ENCODE measurements around the gene HELT. TPM values are rescaled to one million over a fixed set of nuclear protein-coding genes. Genes with fewer than 3 reads are reported as not detected.

Gene HELT
- total RNA-seq, 1 donor from 2014 or later = not detected

DNA sequence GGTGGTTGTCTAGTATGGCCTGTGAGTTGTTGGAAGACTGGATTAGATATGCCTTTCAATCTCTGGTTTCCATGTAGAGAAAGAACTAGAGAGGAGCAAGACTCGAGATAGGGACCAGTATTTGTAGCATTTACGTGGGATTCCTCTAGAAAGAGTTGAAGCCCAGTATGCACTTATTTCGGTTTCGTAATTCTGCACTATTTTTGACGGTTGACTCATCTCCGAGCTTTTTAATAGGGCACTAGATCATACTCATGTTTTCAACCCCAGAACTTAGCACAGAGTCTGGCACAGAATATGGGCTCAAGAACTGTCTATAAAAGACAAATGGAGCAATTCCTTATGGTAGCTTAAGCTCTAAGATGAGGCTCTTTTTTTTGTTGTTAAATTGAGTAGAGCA is 15.7 kb downstream of the HELT start:
- peak overlapping the region; percentile 71 for H3K27ac ChIP-seq
- no peaks in the 10 kb centered on the region for H3K27me3 ChIP-seq
- no peak for DNase-seq (ENCODE audit: extremely low spot score in 2 of 2)
- H3K4me3 ChIP-seq = no peak overlapping the region
- TF ChIP-seq, protein P1, sequence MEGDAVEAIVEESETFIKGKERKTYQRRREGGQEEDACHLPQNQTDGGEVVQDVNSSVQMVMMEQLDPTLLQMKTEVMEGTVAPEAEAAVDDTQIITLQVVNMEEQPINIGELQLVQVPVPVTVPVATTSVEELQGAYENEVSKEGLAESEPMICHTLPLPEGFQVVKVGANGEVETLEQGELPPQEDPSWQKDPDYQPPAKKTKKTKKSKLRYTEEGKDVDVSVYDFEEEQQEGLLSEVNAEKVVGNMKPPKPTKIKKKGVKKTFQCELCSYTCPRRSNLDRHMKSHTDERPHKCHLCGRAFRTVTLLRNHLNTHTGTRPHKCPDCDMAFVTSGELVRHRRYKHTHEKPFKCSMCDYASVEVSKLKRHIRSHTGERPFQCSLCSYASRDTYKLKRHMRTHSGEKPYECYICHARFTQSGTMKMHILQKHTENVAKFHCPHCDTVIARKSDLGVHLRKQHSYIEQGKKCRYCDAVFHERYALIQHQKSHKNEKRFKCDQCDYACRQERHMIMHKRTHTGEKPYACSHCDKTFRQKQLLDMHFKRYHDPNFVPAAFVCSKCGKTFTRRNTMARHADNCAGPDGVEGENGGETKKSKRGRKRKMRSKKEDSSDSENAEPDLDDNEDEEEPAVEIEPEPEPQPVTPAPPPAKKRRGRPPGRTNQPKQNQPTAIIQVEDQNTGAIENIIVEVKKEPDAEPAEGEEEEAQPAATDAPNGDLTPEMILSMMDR (IDR thresholded peaks at IDR 0.05) = no peak
- TF ChIP-seq POLR2AphosphoS5 (IDR thresholded peaks at IDR 0.05; ENCODE audit: insufficient read depth in 1 of 2, low read depth in 1 of 2) = peak in 1 of 2 donors; percentile 79
- no peak for TF ChIP-seq POLR2A (IDR thresholded peaks at IDR 0.05)
- H3K9me3 ChIP-seq = no peaks in the 10 kb centered on the region
- no peaks in the 10 kb centered on the region for H3K4me1 ChIP-seq
- H3K36me3 ChIP-seq = no peaks in the 10 kb centered on the region
- intact Hi-C loops (cut with DNase I) = no loop called here

DNA sequence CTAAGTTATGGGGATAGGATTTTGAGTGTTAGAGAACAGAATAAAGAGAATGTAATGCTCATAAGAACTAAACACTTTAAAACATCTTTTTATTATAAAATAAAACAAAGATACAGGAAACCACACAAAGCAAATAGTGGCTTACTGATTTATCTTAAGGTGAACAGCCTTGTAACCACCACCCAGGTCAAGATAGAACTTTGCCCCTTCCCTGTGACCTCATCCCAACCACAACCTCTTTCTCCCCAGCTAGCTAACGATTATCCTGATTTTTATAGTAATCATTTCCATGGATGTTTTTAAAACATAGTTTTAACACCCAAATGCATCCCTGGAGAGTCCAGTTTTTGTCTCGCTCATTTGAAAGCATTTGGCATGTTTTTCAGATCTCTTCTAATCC is 17.0 kb downstream of the HELT start:
- H3K9me3 ChIP-seq = no peaks in the 10 kb centered on the region
- peaks cover 7% of the 10 kb centered on the region for H3K4me1 ChIP-seq
- TF ChIP-seq POLR2AphosphoS5 (IDR thresholded peaks at IDR 0.05; ENCODE audit: insufficient read depth in 1 of 2, low read depth in 1 of 2) = no peak
- no peak for DNase-seq (ENCODE audit: extremely low spot score in 2 of 2)
- intact Hi-C loops (cut with DNase I) = no loop called here
- H3K27me3 ChIP-seq = no peaks in the 10 kb centered on the region
- no peak overlapping the region for H3K4me3 ChIP-seq
- no peak overlapping the region for H3K27ac ChIP-seq
- no peaks in the 10 kb centered on the region for H3K36me3 ChIP-seq

DNA sequence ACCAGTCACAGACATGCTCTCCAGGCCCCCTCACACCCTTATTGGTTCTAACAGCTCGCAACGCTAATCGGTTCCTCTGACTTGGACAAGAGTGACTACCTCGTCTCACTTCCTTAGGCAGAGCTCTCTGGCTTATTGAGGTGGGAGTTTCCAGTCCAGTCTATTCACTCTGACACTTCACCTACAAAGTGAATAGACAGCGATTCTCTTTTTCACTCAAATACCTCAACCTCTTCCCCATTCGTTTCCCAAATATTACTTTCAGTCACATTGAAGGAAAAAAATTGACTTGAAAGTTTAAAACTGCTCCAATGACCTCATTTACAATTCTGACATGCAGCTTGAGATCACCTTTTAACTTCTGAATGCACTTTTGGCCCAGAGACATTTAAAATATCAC is 17.7 kb downstream of the HELT start:
- no peaks in the 10 kb centered on the region for H3K9me3 ChIP-seq
- H3K27me3 ChIP-seq = no peaks in the 10 kb centered on the region
- no peak overlapping the region for H3K4me3 ChIP-seq
- H3K27ac ChIP-seq = no peak overlapping the region
- intact Hi-C loops (cut with DNase I) = no loop called here
- TF ChIP-seq POLR2AphosphoS5 (IDR thresholded peaks at IDR 0.05; ENCODE audit: insufficient read depth in 1 of 2, low read depth in 1 of 2) = no peak
- TF ChIP-seq, protein P1 (IDR thresholded peaks at IDR 0.05) = no peak
- TF ChIP-seq POLR2A (IDR thresholded peaks at IDR 0.05) = no peak
- DNase-seq (ENCODE audit: extremely low spot score in 2 of 2) = no peak
- H3K4me1 ChIP-seq = peaks cover 7% of the 10 kb centered on the region
- no peaks in the 10 kb centered on the region for H3K36me3 ChIP-seq

DNA sequence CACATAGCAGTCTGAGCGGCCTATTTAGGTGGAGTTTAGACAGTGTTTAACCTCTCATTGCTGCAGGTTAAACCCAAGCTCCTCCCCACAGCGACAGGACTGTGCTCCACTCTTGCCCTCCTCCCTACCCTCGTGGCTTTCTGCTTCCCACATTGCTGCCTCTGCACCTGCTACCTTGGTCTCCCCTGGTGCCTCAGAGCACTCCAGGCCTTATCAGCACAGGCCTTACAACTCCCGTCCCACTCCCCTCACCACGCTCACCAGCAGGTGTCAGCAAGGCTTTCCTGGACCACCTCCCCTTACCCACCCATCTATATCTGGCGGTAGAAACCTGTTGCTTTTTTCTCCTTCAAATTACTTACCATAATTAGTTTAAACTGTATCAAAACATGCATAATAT is 18.6 kb downstream of the HELT start:
- Histone ChIP-seq H3K4me1 (peaks cover 7% of the 10 kb centered on the region), H3K36me3 (no peaks in the 10 kb centered on the region), H3K9me3 (no peaks in the 10 kb centered on the region), H3K27ac (no peak overlapping the region), H3K4me3 (no peak overlapping the region), H3K27me3 (no peaks in the 10 kb centered on the region)
- TF ChIP-seq POLR2AphosphoS5 (IDR thresholded peaks at IDR 0.05; ENCODE audit: insufficient read depth in 1 of 2, low read depth in 1 of 2) (no peak), POLR2A (IDR thresholded peaks at IDR 0.05) (no peak)
- TF ChIP-seq, protein P1 (IDR thresholded peaks at IDR 0.05) = no peak
- intact Hi-C loops (cut with DNase I) = no loop called here
- DNase-seq (ENCODE audit: extremely low spot score in 2 of 2) = no peak

DNA sequence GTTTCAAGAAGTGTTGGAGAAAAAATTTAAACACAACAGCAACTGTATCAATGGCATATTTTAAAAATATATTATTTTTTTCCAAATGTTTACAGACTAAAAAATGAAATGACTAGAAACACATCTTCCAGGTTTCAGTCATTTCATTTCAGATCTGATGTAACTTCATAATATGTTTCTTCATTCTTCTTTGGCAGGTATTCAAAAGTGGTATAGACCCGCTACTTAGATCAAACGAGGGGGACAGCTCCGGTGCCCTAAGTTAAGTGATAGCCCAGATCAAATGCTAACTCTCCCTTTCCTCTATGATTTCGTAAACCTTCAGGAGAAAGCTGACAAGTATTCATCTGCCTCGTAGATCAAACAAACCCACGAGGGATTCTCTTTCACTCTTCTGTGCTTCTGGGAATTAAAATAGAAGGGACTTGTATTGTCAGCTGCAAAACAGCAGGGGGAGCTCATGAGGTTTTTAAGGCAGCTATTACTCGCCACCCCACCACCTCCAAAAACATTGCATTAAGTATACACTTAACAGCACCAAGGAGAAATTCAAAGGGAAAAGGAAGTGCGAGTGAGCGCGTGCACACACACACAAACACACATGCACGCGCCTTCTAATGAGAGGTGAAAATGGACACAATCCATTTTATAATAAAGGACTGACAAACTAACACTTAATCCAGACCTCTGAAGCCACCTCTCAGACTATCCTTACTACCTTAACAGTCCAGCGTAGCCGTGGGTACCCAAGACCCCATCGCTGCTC is 21.4 kb downstream of the HELT start:
- Histone ChIP-seq H3K4me3 (no peak overlapping the region), H3K9me3 (no peaks in the 10 kb centered on the region), H3K4me1 (peaks cover 7% of the 10 kb centered on the region), H3K27ac (no peak overlapping the region), H3K27me3 (no peaks in the 10 kb centered on the region), H3K36me3 (no peaks in the 10 kb centered on the region)
- intact Hi-C loops (cut with DNase I) = no loop called here
- TF ChIP-seq, protein P1 (IDR thresholded peaks at IDR 0.05) = peak in 2 of 3 experiments; percentile 70 to 79
- TF ChIP-seq POLR2AphosphoS5 (IDR thresholded peaks at IDR 0.05; ENCODE audit: insufficient read depth in 1 of 2, low read depth in 1 of 2) (no peak), POLR2A (IDR thresholded peaks at IDR 0.05) (no peak)
- DNase-seq (ENCODE audit: extremely low spot score in 2 of 2) = no peak

Measured in vagina (tissue), 2 donors.